Measurements from ENCODE around the gene NME7.

DNA sequence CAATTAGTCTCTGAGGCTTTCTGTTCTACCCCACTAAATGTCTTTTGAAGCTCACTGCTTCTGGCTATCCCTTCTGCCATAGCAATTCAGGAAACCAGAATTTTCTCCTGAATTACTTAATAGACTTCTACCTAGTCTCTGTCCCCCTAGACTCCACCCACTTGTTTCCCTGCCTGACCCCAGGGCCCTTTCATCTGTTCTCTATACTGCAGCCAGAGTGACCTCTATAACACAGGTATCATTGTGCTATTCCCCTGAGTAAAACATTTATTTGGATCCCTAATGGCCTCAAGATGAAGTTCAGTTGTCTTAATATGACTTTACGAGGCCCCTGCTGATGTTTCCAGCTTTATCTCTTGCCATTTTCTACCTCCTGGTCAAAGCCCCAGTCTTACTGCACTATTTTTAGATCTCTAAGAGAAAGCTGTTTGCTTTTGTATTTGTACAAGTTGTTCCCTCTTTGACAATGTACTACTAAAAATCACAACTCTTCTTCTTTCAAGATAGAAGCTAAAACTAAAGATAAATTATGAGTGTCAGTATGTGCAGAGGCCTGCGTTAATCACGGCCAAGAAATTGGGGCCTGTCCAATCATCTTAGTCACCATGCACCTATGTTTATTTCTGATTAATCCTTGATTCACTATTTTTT lies 206.6 kb downstream of the NME7 start:
- TF ChIP-seq, protein P1, sequence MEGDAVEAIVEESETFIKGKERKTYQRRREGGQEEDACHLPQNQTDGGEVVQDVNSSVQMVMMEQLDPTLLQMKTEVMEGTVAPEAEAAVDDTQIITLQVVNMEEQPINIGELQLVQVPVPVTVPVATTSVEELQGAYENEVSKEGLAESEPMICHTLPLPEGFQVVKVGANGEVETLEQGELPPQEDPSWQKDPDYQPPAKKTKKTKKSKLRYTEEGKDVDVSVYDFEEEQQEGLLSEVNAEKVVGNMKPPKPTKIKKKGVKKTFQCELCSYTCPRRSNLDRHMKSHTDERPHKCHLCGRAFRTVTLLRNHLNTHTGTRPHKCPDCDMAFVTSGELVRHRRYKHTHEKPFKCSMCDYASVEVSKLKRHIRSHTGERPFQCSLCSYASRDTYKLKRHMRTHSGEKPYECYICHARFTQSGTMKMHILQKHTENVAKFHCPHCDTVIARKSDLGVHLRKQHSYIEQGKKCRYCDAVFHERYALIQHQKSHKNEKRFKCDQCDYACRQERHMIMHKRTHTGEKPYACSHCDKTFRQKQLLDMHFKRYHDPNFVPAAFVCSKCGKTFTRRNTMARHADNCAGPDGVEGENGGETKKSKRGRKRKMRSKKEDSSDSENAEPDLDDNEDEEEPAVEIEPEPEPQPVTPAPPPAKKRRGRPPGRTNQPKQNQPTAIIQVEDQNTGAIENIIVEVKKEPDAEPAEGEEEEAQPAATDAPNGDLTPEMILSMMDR (conservative IDR thresholded peaks at IDR 0.05; ENCODE audit: low read length): no peak
- TF ChIP-seq EZH2phosphoT487 (IDR thresholded peaks at IDR 0.05; ENCODE audit: borderline replicate concordance): no peak

Measured in Loucy (cell line).